HG03575 (cell line): ENCODE results near the gene SELENOT.

Source experiments
- ATAC-seq: cut with Tn5 transposase; IDR thresholded peaks from one replicate; pipeline ENCODE4 v1.9.1; 2021; ENCODE audit not compliant: unreplicated experiment, insufficient number of reproducible peaks, low FRiP score; ENCODE audit errors: extremely low read depth

SELENOT gene

GRCh38 chr3:150640256-150640655 is 37.1 kb downstream of the SELENOT start:
- ATAC-seq: no peak

- ATAC-seq: no peak
These were observed 50.0 kb downstream of the SELENOT start for GRCh38 chr3:150653110-150653561.

- ATAC-seq: no peak
These were observed 53.2 kb downstream of the SELENOT start for GRCh38 chr3:150656316-150656715.

- ATAC-seq: no peak
These were observed 59.5 kb downstream of the SELENOT start for GRCh38 chr3:150662410-150663200.

GRCh38 chr3:150663461-150663860 is 60.3 kb downstream of the SELENOT start:
- no peak for ATAC-seq

- ATAC-seq: no peak
These were observed 63.0 kb downstream of the SELENOT start for GRCh38 chr3:150666167-150666566.

GRCh38 chr3:150673966-150674365 is 70.8 kb downstream of the SELENOT start:
- ATAC-seq: no peak

GRCh38 chr3:150675587-150675986 is 72.5 kb downstream of the SELENOT start:
- ATAC-seq: no peak
